GM18519 (cell line): ENCODE results near the gene SFSWAP.

Experiments used
- ATAC-seq: cut with Tn5 transposase; IDR thresholded peaks from one replicate; pipeline ENCODE4 v1.9.1; 2021; ENCODE audit warnings: mild to moderate bottlenecking, moderate library complexity; ENCODE audit not compliant: unreplicated experiment, low FRiP score

The SFSWAP gene

DNA sequence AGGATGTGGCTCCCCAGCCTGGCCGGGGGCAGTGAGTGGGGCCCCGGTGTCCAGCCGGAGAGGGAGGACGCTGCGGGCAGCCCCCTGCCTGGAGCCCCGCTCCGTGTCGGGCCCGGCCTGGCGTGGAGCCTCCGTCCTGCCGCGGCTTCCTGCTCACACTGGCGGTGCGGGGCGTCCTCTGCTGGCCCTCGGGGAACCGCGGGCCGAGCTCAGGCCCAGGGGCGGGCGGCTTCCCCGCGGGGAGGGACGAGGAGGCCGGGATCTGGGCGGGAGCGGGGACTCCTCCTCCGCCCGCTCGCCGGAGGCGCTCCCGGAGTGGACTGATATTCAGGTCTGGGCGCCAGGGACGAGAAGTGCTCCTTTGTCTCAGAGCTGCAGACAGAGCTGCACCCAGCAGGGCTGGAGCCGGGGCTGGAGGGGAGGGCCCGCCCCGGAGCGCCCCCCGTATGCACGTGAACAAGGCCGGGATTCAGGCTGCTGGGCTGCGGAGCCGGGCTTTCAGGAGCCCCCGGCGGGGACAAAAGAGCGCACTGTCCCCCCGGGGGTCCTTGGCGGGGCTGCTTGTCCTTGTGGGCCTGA is 119.5 kb downstream of the SFSWAP start:
- no peak for ATAC-seq

DNA sequence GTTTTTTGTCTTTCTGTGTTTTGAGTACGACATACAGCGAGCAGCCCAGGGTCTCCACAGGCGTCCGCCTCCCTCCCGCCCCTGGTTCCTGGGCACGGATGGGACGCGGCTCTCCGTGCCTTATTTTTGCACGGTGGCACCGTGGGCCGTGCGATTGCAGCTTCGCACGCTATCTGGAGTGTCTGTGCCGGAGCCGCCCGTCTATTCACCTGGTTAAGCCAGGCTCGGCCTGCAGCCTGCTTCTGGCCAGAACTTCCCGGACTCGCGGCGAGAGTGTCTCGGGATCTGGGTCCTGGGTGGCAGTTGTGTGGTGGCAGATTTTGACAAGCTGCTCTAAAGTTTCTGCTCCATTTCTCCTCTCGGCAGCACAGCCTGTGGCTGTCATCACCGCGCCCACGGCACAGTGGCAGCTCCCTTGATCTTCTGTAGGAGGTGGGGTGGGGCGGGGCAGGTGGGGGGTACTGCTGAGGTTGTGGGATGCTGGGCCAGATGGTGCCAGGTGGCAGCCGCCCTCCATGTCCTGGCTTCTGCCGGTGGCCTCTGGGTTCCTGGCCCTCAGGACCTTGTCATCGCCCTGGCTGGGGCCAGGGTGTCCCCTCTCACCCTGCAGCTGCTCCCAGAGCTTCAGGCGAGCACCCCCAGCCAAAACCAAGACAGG is 120.2 kb downstream of the SFSWAP start:
- no peak for ATAC-seq

DNA sequence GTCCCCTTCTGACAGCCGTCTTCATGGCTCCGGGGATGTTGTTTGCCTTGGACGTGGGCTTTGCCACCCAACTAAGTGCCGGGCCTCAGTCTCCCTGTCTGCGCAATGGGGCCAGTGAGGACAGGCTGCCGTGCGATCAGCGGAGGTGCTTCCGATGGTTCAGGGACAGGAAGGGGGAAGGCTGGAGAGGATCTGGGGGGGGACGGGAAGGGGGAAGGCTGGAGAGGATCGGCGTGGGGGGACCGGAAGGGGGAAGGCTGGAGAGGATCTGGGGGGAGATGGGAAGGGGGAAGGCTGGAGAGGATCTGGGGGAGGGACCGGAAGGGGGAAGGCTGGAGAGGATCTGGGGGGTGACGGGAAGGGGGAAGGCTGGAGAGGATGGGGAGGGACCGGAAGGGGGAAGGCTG is 120.7 kb downstream of the SFSWAP start:
- no peak for ATAC-seq

DNA sequence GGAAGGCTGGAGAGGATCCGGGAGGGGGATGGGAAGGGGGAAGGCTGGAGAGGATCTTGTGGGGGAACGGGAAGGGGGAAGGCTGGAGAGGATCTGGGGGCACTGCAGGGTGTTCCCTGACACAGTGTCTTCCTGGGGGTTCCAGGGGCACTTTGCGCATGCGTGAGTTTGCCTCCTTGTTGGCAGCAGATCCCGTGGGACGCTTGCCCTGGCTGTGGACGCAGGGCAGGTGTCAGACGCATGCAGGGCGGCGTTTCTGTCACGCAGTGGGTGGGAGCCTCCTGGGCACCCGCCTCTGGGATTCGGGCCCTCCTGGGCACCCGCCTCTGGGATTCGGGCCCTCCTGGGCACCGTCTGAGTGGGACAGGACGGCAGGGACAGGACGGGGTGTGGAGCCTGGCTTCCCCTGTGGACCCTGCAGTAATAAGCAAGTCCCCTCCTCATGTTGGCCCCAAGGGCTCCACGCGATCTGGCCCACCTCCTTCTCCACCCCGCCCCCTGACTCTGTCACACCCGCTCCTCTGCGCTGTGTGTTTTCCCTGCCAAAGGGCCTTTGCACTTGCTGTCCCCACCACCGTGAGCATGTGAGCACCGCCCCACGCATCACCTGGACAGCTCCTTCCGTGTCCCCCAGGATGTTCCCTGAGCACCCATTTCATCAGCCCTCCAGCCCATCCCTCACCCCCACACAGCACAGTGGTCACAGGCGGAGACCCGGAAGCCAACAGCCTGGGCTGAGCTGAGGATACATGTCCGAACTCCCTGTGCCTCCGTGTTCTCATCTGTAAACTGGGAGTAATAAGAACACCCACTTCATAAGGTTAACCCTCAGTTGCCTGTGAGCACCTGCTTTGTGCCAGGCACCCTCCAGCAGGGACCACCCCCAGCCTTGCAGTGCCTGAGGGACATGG is 121.7 kb downstream of the SFSWAP start:
- ATAC-seq: no peak

DNA sequence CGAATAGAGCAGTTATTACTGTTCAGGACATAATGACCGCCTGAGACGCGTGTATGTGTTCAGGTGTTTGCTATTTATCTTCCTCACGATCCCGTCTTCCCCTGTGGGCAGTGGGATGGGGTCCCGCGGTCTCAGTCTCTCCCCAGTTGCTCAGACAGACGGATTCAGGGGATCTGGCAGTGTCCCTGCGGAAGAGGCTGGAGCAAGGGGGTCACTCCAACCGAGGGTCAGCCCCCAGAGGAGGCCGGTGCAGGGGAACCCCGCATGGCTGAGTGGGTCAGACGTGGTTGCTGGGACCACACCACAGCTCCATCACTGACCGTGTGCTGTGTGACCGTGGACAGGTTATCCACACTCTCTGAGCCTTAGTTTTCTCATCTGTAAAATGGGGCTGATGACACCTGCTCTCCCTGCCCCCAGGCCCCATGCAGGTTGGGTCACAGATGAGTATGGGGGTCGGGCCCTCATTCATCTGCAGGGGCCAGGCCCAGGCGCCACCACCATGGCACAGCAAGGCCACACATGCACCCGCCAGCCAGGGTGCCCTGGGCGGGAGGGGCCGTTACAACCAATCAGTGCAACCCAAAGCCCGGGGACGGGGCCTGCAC is 122.5 kb downstream of the SFSWAP start:
- ATAC-seq: no peak

DNA sequence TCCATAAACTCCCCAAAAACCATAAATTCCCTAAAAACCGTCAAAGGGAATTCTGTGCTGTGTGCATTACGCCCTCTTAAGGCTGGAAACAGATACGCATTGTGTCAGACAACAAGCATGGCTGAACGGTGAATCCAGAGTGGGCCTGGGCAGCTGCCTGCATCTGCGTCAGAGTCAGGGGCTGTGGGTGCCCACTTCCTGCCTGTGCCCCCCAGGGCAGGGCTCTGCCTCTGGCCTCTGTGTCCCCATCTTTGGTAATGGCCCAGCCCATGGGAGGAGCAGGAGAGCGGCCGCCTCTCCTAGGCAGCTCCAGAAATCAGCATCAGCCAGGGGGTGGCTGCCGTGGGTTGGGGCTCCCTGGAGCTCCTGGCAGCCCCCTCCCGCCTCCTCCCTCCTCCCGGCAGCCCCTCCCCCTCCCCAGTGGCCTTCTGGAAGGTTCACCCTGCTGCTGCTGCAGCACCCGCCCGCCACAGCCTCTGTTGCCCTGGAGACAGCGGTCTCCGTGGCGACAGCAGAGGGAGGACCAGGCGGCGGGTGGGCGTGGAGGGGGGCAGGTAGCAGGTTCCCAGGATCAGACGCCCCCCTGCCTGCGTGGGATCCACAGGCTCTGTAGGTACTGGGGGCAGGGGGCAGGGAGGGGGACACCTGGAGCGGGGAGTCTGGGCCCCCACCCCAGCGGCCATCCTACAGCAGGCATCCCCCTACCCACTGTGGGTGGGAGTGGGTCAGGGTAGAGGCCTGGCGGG is 123.2 kb downstream of the SFSWAP start:
- ATAC-seq: no peak

DNA sequence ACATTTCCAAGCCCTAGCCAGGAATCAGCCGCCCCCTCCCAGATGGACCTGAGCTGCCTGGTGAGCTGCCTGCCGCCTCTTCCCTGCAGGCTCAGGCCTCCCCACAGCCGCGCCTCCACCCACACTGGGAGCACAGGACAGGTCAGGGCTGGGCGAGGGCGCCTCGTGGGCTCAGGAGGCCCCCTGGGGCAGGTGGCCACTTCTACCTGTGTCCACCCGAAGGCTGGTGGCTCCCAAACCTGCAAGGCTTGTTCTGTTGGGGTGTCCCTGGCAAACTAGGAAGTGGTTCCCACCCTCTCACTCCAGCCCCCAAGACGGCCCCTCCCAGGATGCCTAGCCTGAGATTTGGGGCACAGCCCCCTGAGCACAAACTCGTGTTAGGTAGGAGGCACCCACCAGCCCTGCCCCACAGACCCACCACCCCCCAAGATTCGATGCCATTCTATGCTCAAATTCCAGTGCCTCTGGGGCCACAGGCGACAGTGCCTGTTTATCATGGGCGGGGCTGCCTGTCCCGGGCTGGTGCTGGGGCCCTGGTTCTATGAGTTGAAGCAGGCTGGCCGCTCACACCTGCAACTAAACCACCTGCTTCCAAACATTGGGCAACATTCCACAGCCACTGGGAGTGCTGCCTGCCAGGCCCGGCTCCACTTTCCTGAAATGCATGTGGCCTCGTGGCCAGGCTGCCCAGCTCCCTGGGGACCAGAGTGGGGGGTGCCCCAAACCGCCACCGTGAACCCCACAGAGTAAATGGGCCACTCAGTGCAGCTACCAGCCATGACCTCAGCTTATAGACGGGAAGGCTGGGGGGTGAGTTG is 124.1 kb downstream of the SFSWAP start:
- no peak for ATAC-seq

DNA sequence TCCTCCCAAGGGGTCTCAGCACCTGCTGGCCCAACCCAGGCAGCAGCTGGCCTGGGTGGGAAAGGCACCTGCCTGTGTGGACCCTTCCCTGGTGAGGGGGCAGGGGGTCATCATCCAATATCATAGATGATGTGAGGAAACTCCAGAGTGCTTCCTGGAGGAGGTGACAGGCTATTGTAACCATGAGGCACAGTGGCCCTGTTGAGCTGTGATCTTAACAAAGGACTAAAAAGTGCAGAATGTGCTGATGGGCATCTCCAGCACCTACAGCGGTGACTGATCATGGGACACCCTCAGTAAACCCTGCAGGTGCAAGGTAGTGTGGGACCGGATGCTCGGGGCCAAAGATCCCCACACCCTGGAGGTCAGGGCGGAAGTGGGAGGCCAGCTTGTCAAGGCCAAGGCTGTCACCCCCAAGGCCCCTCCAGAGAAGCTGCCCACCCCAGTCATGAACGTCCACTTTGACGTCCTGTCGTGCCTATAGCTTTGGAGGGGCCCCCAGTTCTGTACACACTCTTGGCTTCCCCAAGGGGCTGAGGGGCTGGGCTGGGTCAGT is 124.8 kb downstream of the SFSWAP start:
- no peak for ATAC-seq

DNA sequence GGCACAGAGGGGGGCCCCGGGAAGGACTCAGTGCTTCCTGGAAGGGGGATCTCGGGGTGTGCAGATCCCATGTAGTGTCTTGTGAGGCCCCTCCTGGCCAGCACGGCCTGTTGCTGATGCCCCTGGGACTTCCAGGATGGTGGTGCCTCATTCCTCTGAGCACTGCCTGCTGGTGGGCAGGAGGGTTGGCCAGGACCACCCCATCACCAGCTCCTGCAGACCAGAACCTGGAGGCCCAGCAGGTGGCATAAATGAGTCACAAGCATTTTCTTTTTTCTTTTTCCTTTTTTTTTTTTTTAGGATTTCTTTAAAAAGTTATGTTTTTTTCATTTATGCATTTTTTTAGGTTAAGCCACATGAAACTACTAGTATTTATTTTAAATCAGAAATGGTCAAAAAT is 125.3 kb downstream of the SFSWAP start:
- ATAC-seq: no peak

DNA sequence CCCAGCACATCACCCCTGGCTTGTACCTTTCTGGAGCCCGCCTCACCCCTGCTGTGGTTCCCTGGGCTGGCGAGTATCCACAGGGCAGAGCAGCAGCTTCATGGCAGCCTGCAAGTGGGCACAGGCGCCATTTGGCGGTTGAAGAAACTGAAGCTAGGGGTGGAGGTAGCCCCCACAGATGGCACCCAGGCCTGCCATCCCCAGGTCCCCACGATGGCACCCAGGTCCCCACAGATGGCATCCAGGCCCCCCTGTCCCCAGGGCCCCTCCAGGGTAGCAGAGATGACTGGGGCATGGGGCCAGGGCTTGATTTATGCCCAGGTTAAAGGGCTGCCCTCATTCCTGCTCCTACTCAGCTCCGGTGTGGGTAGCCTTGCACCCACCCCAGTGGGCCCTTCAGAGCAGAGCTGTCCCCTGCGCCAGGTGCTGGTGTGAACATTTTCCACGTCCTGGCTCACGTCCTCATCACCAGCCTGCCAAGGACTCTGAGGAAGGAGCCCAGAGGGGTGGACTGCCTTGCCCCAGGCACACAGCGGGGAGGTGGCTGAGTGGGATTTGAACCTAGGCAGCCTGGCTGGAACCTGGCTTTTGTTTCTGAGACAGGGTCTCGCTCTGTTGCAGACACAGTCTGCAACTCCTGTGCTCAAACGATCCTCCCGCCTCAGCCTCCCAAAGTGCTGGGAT is 126.0 kb downstream of the SFSWAP start:
- no peak for ATAC-seq

DNA sequence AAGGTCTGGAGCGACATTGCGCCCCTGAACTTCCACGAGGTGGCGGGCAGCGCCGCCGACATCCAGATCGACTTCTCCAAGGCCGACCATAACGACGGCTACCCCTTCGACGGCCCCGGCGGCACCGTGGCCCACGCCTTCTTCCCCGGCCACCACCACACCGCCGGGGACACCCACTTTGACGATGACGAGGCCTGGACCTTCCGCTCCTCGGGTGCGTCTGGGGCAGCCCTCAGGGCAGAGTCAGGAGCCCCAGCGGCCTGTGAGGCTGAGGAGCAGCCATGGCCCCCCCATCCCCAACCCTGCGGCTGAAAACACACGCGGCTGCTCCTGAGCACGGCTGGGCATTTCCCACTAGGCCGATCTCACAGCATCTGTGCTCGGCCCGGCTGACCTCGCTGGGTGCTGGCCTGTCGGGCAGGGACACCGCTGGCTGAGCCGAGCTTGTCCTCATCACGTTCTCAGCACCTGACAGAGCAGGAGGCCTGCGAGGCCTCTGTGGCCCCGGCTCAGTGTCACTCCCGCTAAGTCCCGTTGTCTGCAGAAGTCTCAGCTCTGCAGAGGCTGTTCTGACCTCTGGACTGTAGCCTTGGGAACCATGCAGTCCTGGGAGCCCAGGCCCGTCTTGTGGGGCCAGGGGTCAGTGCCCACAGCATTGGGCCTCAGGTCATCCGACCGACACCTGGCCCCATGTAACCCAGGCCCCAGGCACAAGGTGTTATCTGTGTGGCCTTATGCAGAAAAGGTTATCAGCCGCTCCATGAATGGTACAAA is 129.9 kb downstream of the SFSWAP start:
- ATAC-seq: no peak

DNA sequence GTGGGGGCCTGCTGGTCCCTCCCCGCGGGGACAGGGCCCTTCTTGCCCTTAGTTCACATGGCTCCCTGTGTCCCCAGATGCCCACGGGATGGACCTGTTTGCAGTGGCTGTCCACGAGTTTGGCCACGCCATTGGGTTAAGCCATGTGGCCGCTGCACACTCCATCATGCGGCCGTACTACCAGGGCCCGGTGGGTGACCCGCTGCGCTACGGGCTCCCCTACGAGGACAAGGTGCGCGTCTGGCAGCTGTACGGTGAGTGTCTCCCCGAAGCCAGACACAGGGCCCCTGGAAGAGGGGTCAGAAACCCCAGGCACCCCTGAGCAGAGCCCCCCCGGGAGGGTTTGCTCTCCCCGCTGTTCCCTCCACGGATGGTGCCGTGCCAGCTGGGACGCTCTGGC is 130.7 kb downstream of the SFSWAP start:
- ATAC-seq: no peak

DNA sequence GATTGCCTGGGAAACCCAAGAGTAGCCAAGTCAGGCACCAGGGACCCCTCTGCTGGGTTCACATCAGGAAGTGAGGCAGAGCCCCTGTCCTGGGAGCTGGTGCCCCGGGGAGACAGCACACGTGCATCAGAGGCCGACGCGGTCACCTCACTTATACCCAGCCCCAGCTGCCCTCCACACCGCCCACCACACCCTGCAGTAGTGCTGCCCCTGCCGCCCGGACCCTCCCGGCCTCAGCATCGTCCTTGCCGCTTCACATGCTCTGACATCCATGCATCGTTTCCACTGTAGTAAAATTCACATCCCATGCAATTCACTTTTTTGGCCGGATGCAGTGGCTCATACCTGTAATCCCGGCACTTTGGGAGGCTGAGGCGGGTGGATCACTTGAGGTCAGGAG is 131.3 kb downstream of the SFSWAP start:
- no peak for ATAC-seq

DNA sequence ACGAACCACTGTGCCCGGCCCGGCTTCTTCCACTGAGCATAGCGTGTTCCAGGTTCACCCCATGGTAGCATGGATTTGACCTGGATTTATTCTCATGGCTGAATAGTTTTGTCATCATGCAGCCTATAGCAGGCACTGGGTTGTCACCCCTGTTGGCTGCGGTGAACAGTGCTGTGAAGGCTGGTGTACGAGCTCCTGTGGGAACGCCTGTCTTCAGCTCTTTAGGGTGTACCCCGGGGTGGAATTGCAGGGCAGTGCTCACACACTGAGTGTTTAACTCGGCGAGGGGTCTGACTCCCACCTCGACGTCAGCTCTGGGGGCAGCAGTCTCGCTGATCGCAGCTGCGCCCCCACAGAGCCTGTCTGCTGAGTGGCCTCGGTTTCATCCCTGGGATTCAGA is 132.6 kb downstream of the SFSWAP start:
- ATAC-seq: no peak

DNA sequence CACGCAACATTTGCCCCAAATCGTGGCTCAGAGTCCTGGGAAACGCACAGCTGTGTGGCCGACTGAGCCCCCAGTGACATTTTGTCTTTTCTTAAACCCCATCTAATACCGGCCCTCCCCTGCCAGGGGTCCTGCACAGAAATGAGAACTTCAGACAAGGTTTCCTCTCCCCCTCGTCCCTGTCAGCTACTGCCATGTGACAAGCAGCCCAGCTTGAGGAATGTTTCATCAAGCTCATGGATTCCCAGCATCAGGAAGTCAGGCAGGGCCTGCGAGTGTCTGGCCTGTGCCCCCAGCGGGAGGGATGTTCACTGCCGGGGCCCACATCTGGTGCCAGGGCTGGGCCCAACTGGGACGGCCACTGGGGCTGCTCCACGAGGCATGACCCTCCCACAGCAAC is 133.2 kb downstream of the SFSWAP start:
- no peak for ATAC-seq

DNA sequence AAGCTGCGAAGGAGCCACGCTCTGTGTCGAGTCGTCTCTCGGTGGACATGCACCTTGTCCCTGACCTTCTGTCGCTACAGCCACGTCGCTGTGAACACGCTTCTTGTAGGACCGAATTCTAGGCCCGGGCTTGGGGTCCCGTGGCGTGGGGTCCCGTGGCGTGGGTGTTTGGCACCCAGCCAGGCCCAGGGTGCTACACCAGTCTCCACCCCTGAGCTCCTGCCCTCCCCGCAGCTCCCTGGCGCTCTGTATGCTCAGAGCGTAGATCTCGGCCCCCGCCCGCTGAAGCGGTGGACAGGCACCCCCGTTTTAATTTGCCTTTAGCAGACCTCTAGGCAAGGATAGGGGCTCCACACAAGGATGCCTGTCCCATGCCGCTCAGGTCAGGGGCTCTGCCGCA is 133.8 kb downstream of the SFSWAP start:
- ATAC-seq: no peak

DNA sequence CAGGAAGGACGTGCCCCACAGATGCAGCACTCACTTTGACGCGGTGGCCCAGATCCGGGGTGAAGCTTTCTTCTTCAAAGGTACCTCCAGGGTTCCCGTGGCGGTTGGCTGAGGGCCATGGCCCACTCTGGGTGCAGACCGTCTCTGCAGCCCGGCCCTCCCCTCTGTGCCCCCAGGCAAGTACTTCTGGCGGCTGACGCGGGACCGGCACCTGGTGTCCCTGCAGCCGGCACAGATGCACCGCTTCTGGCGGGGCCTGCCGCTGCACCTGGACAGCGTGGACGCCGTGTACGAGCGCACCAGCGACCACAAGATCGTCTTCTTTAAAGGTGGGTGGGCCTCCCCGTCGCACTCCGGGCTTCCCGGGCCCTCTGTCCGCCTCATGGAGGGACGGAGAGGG is 134.2 kb downstream of the SFSWAP start:
- no peak for ATAC-seq

DNA sequence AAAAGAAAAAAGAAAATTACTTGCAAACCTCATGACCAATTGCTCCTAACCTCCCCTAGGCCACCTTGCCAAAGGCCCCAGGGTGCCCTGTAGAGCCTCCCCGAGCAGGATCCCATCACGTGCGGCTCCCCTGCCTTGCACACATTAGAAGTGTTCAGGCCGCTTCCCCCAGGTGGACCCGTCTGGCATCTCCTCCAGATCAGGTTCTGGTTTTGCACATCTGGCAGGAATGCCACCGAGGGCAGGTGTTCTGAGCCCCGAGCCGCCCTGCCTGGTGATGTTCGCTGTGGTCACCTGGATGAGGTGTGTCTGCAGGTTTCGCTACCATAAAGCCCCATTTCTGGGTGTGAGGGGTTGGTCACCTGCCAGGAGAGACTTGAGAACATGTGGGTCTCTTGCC is 136.6 kb downstream of the SFSWAP start:
- no peak for ATAC-seq
